GM10248 (cell line): Measurements from ENCODE around the gene TUBB4A.

Source experiments
- CTCF ChIA-PET: fragments of 300-600 bp; sonication (Branson Sonifier 250); formaldehyde crosslinking; extraction: SDS; loops from one replicate; lab custom pipeline; 2021; ENCODE audit warnings: antibody characterized with exemption; lab: Yijun Ruan, JAX
- POLR2A ChIA-PET: fragments of 350-650 bp; sonication (Branson Sonifier 250); formaldehyde crosslinking; extraction: SDS; loops from one replicate; lab custom pipeline; 2020; ENCODE audit warnings: antibody characterized with exemption; lab: Yijun Ruan, JAX
- DNase-seq: peaks from one replicate; pipeline ENCODE4 v3.0.0; 2012; ENCODE audit errors: extremely low spot score
- CTCF ChIP-seq: IDR thresholded peaks from 2 replicates; pipeline ENCODE4 v1.5.1; 2012; ENCODE audit warnings: mild to moderate bottlenecking, low read depth; ENCODE audit errors: extremely low read depth, missing control alignments, control extremely low read depth

TUBB4A gene

GRCh38 chr19:6531956-6532243 is 29.8 kb upstream of the TUBB4A start:
- POLR2A ChIA-PET = interaction anchor here (0.6 to 3.3 kb wide), 7 partner anchors 8 to 652 kb away, joined by 3 to 50 read pairs (median 10); no protein-coding TSS in a partner anchor
- no peak for TF ChIP-seq CTCF
- DNase-seq = no peak
- CTCF ChIA-PET = no interaction called here

- POLR2A ChIA-PET = interaction anchor here (0.6 to 3.3 kb wide), 29 partner anchors 9 to 652 kb away, joined by 3 to 50 read pairs (median 5); partner anchors contain the start of genes ALKBH7, GPR108, TNFSF14 and VAV1
- CTCF ChIA-PET = interaction anchor here (1.0 kb wide), 1 partner anchor 13 kb away, joined by 5 read pairs; no protein-coding TSS in a partner anchor
- DNase-seq = no peak
- TF ChIP-seq CTCF = no peak
Measured at GRCh38 chr19:6531163-6531955, 29.2 kb upstream of the TUBB4A start.

DNA sequence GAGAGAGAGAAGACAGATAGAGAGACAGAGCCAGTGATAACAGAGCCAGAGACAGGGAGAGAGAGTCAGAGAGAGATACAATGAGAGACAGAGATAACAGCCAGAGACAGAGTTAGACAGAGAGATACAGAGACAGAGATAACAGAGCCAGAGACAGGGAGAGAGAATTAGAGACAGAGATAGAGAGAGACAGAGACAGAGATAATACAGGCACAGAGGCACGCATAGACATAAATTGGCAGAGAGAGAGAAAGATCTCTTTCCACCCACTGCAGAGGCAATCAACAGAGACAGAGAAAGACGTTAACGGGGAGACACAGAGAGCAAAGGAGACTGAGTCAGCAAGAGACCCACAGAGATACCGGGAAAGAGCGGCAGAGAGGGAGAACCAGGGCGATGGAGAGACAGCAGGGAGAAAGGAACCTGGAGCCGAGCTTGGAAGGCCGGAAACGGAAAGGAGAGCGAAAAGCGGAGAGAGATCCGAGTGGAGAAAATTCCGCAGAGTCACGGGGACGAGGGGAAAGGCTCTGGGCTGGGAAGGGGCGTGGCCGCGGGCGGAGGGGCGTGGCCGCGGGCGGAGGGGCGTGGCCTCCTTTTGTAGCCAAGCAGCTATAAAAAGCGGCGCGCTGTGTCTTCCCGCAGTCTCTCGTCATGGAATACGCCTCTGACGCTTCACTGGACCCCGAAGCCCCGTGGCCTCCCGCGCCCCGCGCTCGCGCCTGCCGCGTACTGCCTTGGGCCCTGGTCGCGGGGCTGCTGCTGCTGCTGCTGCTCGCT is 28.5 kb upstream of the TUBB4A start, which contains the start of gene TNFSF9:
TSS of gene TNFSF9 (plus strand) at position 641 of the 777 bp plus-strand sequence. CDS start at position 652, 11 bp downstream.
- TF ChIP-seq CTCF = no peak
- ChIA-PET CTCF (interaction anchor here (1.0 kb wide), 1 partner anchor 12 kb away, joined by 5 read pairs; no protein-coding TSS in a partner anchor), POLR2A (interaction anchor here (0.6 to 3.3 kb wide), 41 partner anchors 8 to 539 kb away, joined by 3 to 50 read pairs (median 5); partner anchors contain the start of genes ALKBH7, CRB3, GPR108 and TNFSF14)
- peak; percentile 85 for DNase-seq

GRCh38 chr19:6529937-6530385 is 27.9 kb upstream of the TUBB4A start:
- POLR2A ChIA-PET = interaction anchor here (0.7 to 3.3 kb wide), 13 partner anchors 8 to 208 kb away, joined by 3 to 50 read pairs (median 7); partner anchors contain the start of genes CRB3 and GPR108
- CTCF ChIA-PET = no interaction called here
- no peak for DNase-seq
- no peak for TF ChIP-seq CTCF

DNA sequence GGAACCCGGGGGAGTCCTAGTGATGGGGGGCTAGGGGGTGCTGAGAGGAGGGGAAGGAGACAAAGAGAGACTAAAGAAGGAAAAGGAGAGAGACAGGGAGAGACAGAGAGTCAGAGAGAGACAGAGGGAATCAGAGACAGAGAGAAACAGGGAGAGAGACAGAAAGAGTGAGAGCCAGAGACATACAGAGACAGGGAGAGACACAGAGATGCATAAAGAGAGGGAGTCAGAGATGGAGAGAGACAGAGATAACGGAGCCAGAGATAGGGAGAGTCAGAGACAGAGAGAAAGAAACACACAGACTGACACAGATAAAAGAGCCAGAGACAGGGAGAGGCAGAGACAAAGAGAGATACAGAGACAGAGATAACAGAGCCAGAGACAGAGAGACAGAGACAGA is 27.2 kb upstream of the TUBB4A start:
- CTCF ChIA-PET = no interaction called here
- TF ChIP-seq CTCF = no peak
- no peak for DNase-seq
- POLR2A ChIA-PET = interaction anchor here (1.0 kb wide), 1 partner anchor 57 kb away, joined by 3 read pairs; no protein-coding TSS in a partner anchor
